SU-DHL-6 (cell line): ENCODE results near the gene TCF20.

Source experiments
- H2AFZ ChIP-seq: fragments of 200-600 bp; sonication (generic); 2 replicates; pipeline ENCODE4 v1.6.1; 2014; ENCODE audit warnings: low read depth, mild to moderate bottlenecking, moderate library complexity, mixed read lengths, antibody characterized with exemption, low read length; ENCODE audit not compliant: severe bottlenecking
- H3F3A ChIP-seq: fragments of 200-600 bp; shearing (Covaris generic); 2 replicates; pipeline ENCODE4 v1.6.0; 2016; ENCODE audit warnings: antibody characterized with exemption, mild to moderate bottlenecking; ENCODE audit not compliant: insufficient read depth
- H3K27ac ChIP-seq: fragments of 200-600 bp; sonication (generic); 2 replicates; pipeline ENCODE4 v1.5.1; 2016; ENCODE audit warnings: low read depth, mild to moderate bottlenecking, low read length, moderate library complexity, mixed read lengths
- H3K27me3 ChIP-seq: fragments of 200-600 bp; sonication (generic), shearing (Covaris generic); 2 replicates; pipeline ENCODE4 v1.6.0; 2014; ENCODE audit warnings: mild to moderate bottlenecking, low read length
- H3K36me3 ChIP-seq: fragments of 200-600 bp; sonication (generic); 2 replicates; pipeline ENCODE4 v1.6.1; 2014; ENCODE audit warnings: mild to moderate bottlenecking, low read length, mixed read lengths
- H3K4me2 ChIP-seq: fragments of 300-600, 200-600 bp; shearing (Covaris generic), sonication (generic); 2 replicates; pipeline ENCODE4 v1.6.0; 2014; ENCODE audit warnings: low read length, low read depth, mild to moderate bottlenecking; ENCODE audit not compliant: poor library complexity, severe bottlenecking
- H3K4me3 ChIP-seq: fragments of 200-600 bp; sonication (generic); 2 replicates; pipeline ENCODE4 v1.5.1; 2014; ENCODE audit warnings: antibody characterized with exemption, low read length, mild to moderate bottlenecking, mixed read lengths; ENCODE audit not compliant: insufficient read depth, poor library complexity, severe bottlenecking
- H3K79me2 ChIP-seq: fragments of 200-600 bp; sonication (generic); 2 replicates; pipeline ENCODE4 v1.6.1; 2014; ENCODE audit warnings: mild to moderate bottlenecking, low read length, moderate library complexity; ENCODE audit not compliant: insufficient read depth
- H3K9ac ChIP-seq: fragments of 200-600 bp; sonication (generic); 2 replicates; pipeline ENCODE4 v1.7.0; 2014; ENCODE audit warnings: mild to moderate bottlenecking, low read length
- H3K9me2 ChIP-seq: fragments of 200-600 bp; sonication (generic); replicated peaks from 2 replicates; pipeline ENCODE4 v1.6.1; 2014; ENCODE audit warnings: low read length; ENCODE audit not compliant: insufficient read depth
- H3K9me3 ChIP-seq: fragments of 200-600 bp; sonication (generic); 2 replicates; pipeline ENCODE4 v1.6.1; 2014; ENCODE audit warnings: low read length, mixed read lengths; ENCODE audit not compliant: insufficient read depth
- H4K20me1 ChIP-seq: fragments of 200-600 bp; sonication (generic); 2 replicates; pipeline ENCODE4 v1.6.1; 2014; ENCODE audit warnings: low read depth, mild to moderate bottlenecking, antibody characterized with exemption, low read length, moderate library complexity, mixed read lengths
- CTCF ChIP-seq: fragments of 200-600 bp; sonication (generic); IDR thresholded peaks from one replicate; pipeline ENCODE4 v1.5.1; 2017; ENCODE audit warnings: antibody characterized with exemption, mild to moderate bottlenecking, low read length, moderate library complexity; ENCODE audit not compliant: insufficient read depth, poor library complexity, severe bottlenecking
- EZH2phosphoT487 ChIP-seq: fragments of 200-600 bp; sonication (generic), shearing (Covaris generic); conservative IDR thresholded peaks from 2 replicates; pipeline ENCODE4 v1.6.1; 2018; ENCODE audit warnings: mild to moderate bottlenecking, antibody characterized with exemption, low read length, moderate library complexity, mixed read lengths

Gene TCF20

GRCh38 chr22:42270510-42271190, at the start of gene TCF20:
TCF20 (minus strand) TSS chr22:42270653; CDS start chr22:42215305, 55,348 bp downstream.
- no peaks in the 10 kb centered on the region for H3K9me3 ChIP-seq
- peak within 1 kb of the TSS; percentile 99 for H3K4me3 ChIP-seq
- H3K79me2 ChIP-seq = peaks cover 45% of the 10 kb centered on the region
- no peaks in the 10 kb centered on the region for H3K27me3 ChIP-seq
- H4K20me1 ChIP-seq = peaks cover 8% of the 10 kb centered on the region; the same call in 1 of the 2 replicates
- peak within 1 kb of the TSS; percentile 83 for H2AFZ ChIP-seq
- no peaks in the 10 kb centered on the region for H3K36me3 ChIP-seq
- H3K9me2 ChIP-seq = no peaks in the 10 kb centered on the region
- H3K9ac ChIP-seq = peak within 1 kb of the TSS; percentile 99
- peak within 1 kb of the TSS; percentile 80 for H3K4me2 ChIP-seq
- TF ChIP-seq CTCF (no peak), EZH2phosphoT487 (no peak)
- peaks cover 10% of the 10 kb centered on the region; the same call in 1 of the 2 replicates for H3F3A ChIP-seq
- H3K27ac ChIP-seq = peak within 1 kb of the TSS; percentile 79

GRCh38 chr22:42319386-42319785, 48.9 kb upstream of the TCF20 start:
- Histone ChIP-seq H3K9me3 (no peaks in the 10 kb centered on the region), H3K79me2 (no peaks in the 10 kb centered on the region), H3K4me3 (no peak overlapping the region), H3K9me2 (no peaks in the 10 kb centered on the region), H3K9ac (no peak overlapping the region), H3K4me2 (no peak overlapping the region), H3F3A (no peaks in the 10 kb centered on the region), H4K20me1 (no peaks in the 10 kb centered on the region), H3K36me3 (no peaks in the 10 kb centered on the region), H3K27me3 (no peaks in the 10 kb centered on the region), H3K27ac (no peak overlapping the region), H2AFZ (no peak overlapping the region)
- TF ChIP-seq CTCF (no peak), EZH2phosphoT487 (no peak)

- no peak overlapping the region for H3K4me2 ChIP-seq
- H3K4me3 ChIP-seq = no peak overlapping the region
- no peaks in the 10 kb centered on the region for H3F3A ChIP-seq
- no peaks in the 10 kb centered on the region for H3K36me3 ChIP-seq
- H2AFZ ChIP-seq = no peak overlapping the region
- H4K20me1 ChIP-seq = no peaks in the 10 kb centered on the region
- no peaks in the 10 kb centered on the region for H3K27me3 ChIP-seq
- no peak overlapping the region for H3K9ac ChIP-seq
- TF ChIP-seq EZH2phosphoT487 (no peak), CTCF (no peak)
- H3K9me3 ChIP-seq = no peaks in the 10 kb centered on the region
- H3K27ac ChIP-seq = no peak overlapping the region
- H3K79me2 ChIP-seq = no peaks in the 10 kb centered on the region
- no peaks in the 10 kb centered on the region for H3K9me2 ChIP-seq
These were observed 48.5 kb upstream of the TCF20 start for GRCh38 chr22:42318967-42319366.
